HUES48 (cell line): ENCODE measurements around the gene PAX6.
A peak's percentile ranks its signal among the peaks of the same experiment; 100 is the strongest.

ENCODE experiments used
- H3K27ac ChIP-seq: one replicate; pipeline ENCODE4 v1.7.0; 2013; ENCODE audit warnings: low read depth, low read length, inconsistent platforms
- H3K27me3 ChIP-seq: 2 replicates; pipeline ENCODE4 v1.6.1; 2013; ENCODE audit warnings: mild to moderate bottlenecking, low read length; ENCODE audit not compliant: control insufficient read depth, insufficient read depth
- H3K36me3 ChIP-seq: 2 replicates; pipeline ENCODE4 v1.6.1; 2013; ENCODE audit warnings: low read length; ENCODE audit not compliant: control insufficient read depth, insufficient read depth
- H3K4me1 ChIP-seq: 2 replicates; pipeline ENCODE4 v1.6.1; 2013; ENCODE audit warnings: mild to moderate bottlenecking, low read length; ENCODE audit not compliant: control insufficient read depth, insufficient read depth
- H3K4me3 ChIP-seq: 2 replicates; pipeline ENCODE4 v1.5.1; 2013; ENCODE audit warnings: mild to moderate bottlenecking, low read depth, low read length
- H3K9ac ChIP-seq: 2 replicates; pipeline ENCODE4 v1.6.1; 2013; ENCODE audit warnings: mild to moderate bottlenecking, low read depth, low read length, moderate library complexity
- H3K9me3 ChIP-seq: 2 replicates; pipeline ENCODE4 v1.6.1; 2013; ENCODE audit warnings: low read length; ENCODE audit not compliant: control insufficient read depth, insufficient read depth

The PAX6 gene

GRCh38 chr11:31806186-31806927 is 4.8 kb downstream of the PAX6 start:
- Histone ChIP-seq H3K4me3 (peak overlapping the region; percentile 47; the same call in 1 of the 2 replicates), H3K9me3 (no peaks in the 10 kb centered on the region), H3K9ac (no peak overlapping the region), H3K27me3 (peaks cover 100% of the 10 kb centered on the region), H3K36me3 (no peaks in the 10 kb centered on the region), H3K4me1 (peaks cover 75% of the 10 kb centered on the region), H3K27ac (no peak overlapping the region)

- Histone ChIP-seq H3K36me3 (no peaks in the 10 kb centered on the region), H3K4me3 (peak overlapping the region; percentile 47), H3K27ac (no peak overlapping the region), H3K9me3 (no peaks in the 10 kb centered on the region), H3K27me3 (peaks cover 100% of the 10 kb centered on the region), H3K9ac (no peak overlapping the region), H3K4me1 (peaks cover 70% of the 10 kb centered on the region)
Observed at GRCh38 chr11:31805629-31806185, 5.4 kb downstream of the PAX6 start.

- Histone ChIP-seq H3K9ac (no peak overlapping the region), H3K27me3 (peaks cover 100% of the 10 kb centered on the region), H3K9me3 (no peaks in the 10 kb centered on the region), H3K4me1 (peaks cover 67% of the 10 kb centered on the region), H3K27ac (no peak overlapping the region), H3K4me3 (peak overlapping the region; percentile 47), H3K36me3 (no peaks in the 10 kb centered on the region)
Observed at GRCh38 chr11:31805037-31805628, 6.0 kb downstream of the PAX6 start.

GRCh38 chr11:31804312-31805036 is 6.6 kb downstream of the PAX6 start:
- H3K27me3 ChIP-seq = peaks cover 100% of the 10 kb centered on the region
- H3K9ac ChIP-seq = no peak overlapping the region
- no peaks in the 10 kb centered on the region for H3K9me3 ChIP-seq
- peaks cover 64% of the 10 kb centered on the region for H3K4me1 ChIP-seq
- no peak overlapping the region for H3K27ac ChIP-seq
- H3K4me3 ChIP-seq = peak overlapping the region; percentile 47
- H3K36me3 ChIP-seq = no peaks in the 10 kb centered on the region

GRCh38 chr11:31803813-31804311 is 7.3 kb downstream of the PAX6 start:
- Histone ChIP-seq H3K36me3 (no peaks in the 10 kb centered on the region), H3K27me3 (peaks cover 100% of the 10 kb centered on the region), H3K4me3 (peak overlapping the region; percentile 47; the same call in 1 of the 2 replicates), H3K4me1 (peaks cover 61% of the 10 kb centered on the region), H3K9ac (no peak overlapping the region), H3K9me3 (no peaks in the 10 kb centered on the region), H3K27ac (no peak overlapping the region)

- Histone ChIP-seq H3K4me1 (peaks cover 55% of the 10 kb centered on the region), H3K9ac (no peak overlapping the region), H3K27me3 (peaks cover 100% of the 10 kb centered on the region), H3K27ac (no peak overlapping the region), H3K36me3 (no peaks in the 10 kb centered on the region), H3K4me3 (no peak overlapping the region), H3K9me3 (no peaks in the 10 kb centered on the region)
Observed at GRCh38 chr11:31802990-31803812, 7.9 kb downstream of the PAX6 start.

- Histone ChIP-seq H3K9ac (no peak overlapping the region), H3K27me3 (peaks cover 100% of the 10 kb centered on the region), H3K4me3 (no peak overlapping the region)
Observed at GRCh38 chr11:31802609-31802989, 8.5 kb downstream of the PAX6 start.

GRCh38 chr11:31802000-31802551 is 9.0 kb downstream of the PAX6 start:
- peaks cover 51% of the 10 kb centered on the region for H3K4me1 ChIP-seq

More at GRCh38 chr11:31802609-31802989, 8.5 kb downstream of the PAX6 start:
- H3K36me3 ChIP-seq = no peaks in the 10 kb centered on the region
- no peak overlapping the region for H3K27ac ChIP-seq
- H3K9me3 ChIP-seq = no peaks in the 10 kb centered on the region
- peaks cover 52% of the 10 kb centered on the region for H3K4me1 ChIP-seq

GRCh38 chr11:31801298-31801702 is 9.8 kb downstream of the PAX6 start:
- H3K4me1 ChIP-seq = peaks cover 49% of the 10 kb centered on the region

More at GRCh38 chr11:31802000-31802551, 9.0 kb downstream of the PAX6 start:
- H3K36me3 ChIP-seq = no peaks in the 10 kb centered on the region
- H3K27me3 ChIP-seq = peaks cover 100% of the 10 kb centered on the region
- no peak overlapping the region for H3K9ac ChIP-seq
- no peaks in the 10 kb centered on the region for H3K9me3 ChIP-seq
- no peak overlapping the region for H3K27ac ChIP-seq
- no peak overlapping the region for H3K4me3 ChIP-seq

More at GRCh38 chr11:31801298-31801702, 9.8 kb downstream of the PAX6 start:
- H3K4me3 ChIP-seq = no peak overlapping the region
- no peaks in the 10 kb centered on the region for H3K36me3 ChIP-seq
- peaks cover 100% of the 10 kb centered on the region for H3K27me3 ChIP-seq
- H3K9me3 ChIP-seq = no peaks in the 10 kb centered on the region
- no peak overlapping the region for H3K27ac ChIP-seq
- no peak overlapping the region for H3K9ac ChIP-seq
